Upper lobe of left lung (tissue), 6 donors: Measurements from ENCODE around the gene TPST2. TPM values are rescaled to one million over a fixed set of nuclear protein-coding genes. Genes with fewer than 3 reads are reported as not detected.

Source experiments
- ATAC-seq, 2 donors: fragments of 200-7000 bp; cut with Tn5 transposase; one replicate each; pipeline ENCODE4 v1.9.1; 2022; ENCODE audit warnings: mild to moderate bottlenecking in 2 of 2, moderate library complexity in 2 of 2; ENCODE audit not compliant: low FRiP score in 2 of 2
- DNase-seq, 2 donors: peaks; one replicate each; pipeline ENCODE4 v3.0.0-alpha.2; 2019 to 2020
- H3K27ac ChIP-seq, 4 donors: fragments of 200-600 bp; sonication (generic); one replicate each; pipeline ENCODE4 v1.5.1; 2016 to 2019
- H3K27me3 ChIP-seq, 4 donors: fragments of 200-600 bp; sonication (generic); one replicate each; pipeline ENCODE4 v1.5.1; 2017 to 2019
- H3K36me3 ChIP-seq, 4 donors: fragments of 200-600 bp; sonication (generic); one replicate each; pipeline ENCODE4 v1.5.1; 2016 to 2019
- H3K4me1 ChIP-seq, 4 donors: fragments of 200-600 bp; sonication (generic); one replicate each; pipeline ENCODE4 v1.5.1; 2018 to 2019
- H3K4me3 ChIP-seq, 4 donors: fragments of 200-600 bp; sonication (generic); one replicate each; pipeline ENCODE4 v1.5.1; 2017 to 2019; ENCODE audit warnings: mild to moderate bottlenecking in 2 of 4, moderate library complexity in 1 of 4
- H3K9me3 ChIP-seq, 4 donors: fragments of 200-600 bp; sonication (generic); one replicate each; pipeline ENCODE4 v1.5.1; 2018 to 2019
- CTCF ChIP-seq, 6 experiments: fragments of 450-650 bp in 4 of 6; fragments of 200-600 bp in 2 of 6; sonication (generic) in 2 of 6; IDR thresholded peaks; one replicate each; pipeline ENCODE4 v1.5.1; 2016 to 2019; ENCODE audit warnings: antibody characterized with exemption in 6 of 6
- EP300 ChIP-seq, 4 donors: sonication (generic); formaldehyde crosslinking; IDR thresholded peaks; one replicate each; pipeline ENCODE4 v1.5.1; 2017; ENCODE audit warnings: antibody characterized with exemption in 4 of 4, control low read depth in 2 of 4
- POLR2A ChIP-seq, 4 donors: fragments of 450-650 bp; IDR thresholded peaks; one replicate each; pipeline ENCODE4 v1.5.1; 2016 to 2017; ENCODE audit warnings: antibody characterized with exemption in 4 of 4, mild to moderate bottlenecking in 2 of 4
- POLR2AphosphoS5 ChIP-seq, 2 donors: sonication (generic); formaldehyde crosslinking; IDR thresholded peaks; one replicate each; pipeline ENCODE4 v1.5.1; 2017; ENCODE audit warnings: antibody characterized with exemption in 2 of 2
- WGBS, 2 donors: methylation state at CpG; one replicate each; pipeline ENCODE4 v1.1.5; 2017 to 2018; 5-methylcytosine and 5-hydroxymethylcytosine counted together
- total RNA-seq, 6 donors: library from RNA; depleted of rRNA in 4 of 6; stranded (reverse); fragments of >200 nt in 4 of 6; gene quantifications; one replicate each; pipeline versions ENCODE4 v1.1.0 to v1.2.1, GENCODE V29; 2016 to 2021
- donor health status: DM: no; HTN: no; CAD: no; lungs with moderate emphysema.
- donor health status: DM: no; HTN: yes; CAD: no; lungs with severe emphysema.

The TPST2 gene
- total RNA-seq, result 100 to 1,000 TPM in 2 of 6 donors, 10 to 100 TPM in 4; 50.5 to 253 (median 95.8) TPM

- DNase-seq (peak; percentile 85 to 97), ATAC-seq (peak; percentile 92 to 97)
- 2 to 6% methylated on average over 7 to 11 of the region's 72 CpGs for WGBS, 2 donors
These were observed at the start of gene TPST2 for GRCh38 chr22:26589845-26590736. TPST2 (minus strand) TSS chr22:26590132; CDS start chr22:26541630, 48,502 bp downstream.

GRCh38 chr22:26636296-26636695 is 46.4 kb upstream of the TPST2 start:
- no peak overlapping the region for H3K4me3 ChIP-seq
- H3K4me1 ChIP-seq, result peaks cover 0 to 12% (median under 1%) of the 10 kb centered on the region in 4 donors
- H3K27ac ChIP-seq, result no peak overlapping the region
- H3K9me3 ChIP-seq, result no peaks in the 10 kb centered on the region
- no peak for DNase-seq
- no peak for ATAC-seq
- no peaks in the 10 kb centered on the region for H3K36me3 ChIP-seq
- WGBS, 2 donors, result 37 to 74% methylated on average over 1 of the region's 1 CpG
- no peak for TF ChIP-seq EP300 (IDR thresholded peaks at IDR 0.05)
- TF ChIP-seq POLR2AphosphoS5 (IDR thresholded peaks at IDR 0.05), result no peak
- no peak for TF ChIP-seq CTCF (IDR thresholded peaks at IDR 0.05)
- TF ChIP-seq POLR2A (IDR thresholded peaks at IDR 0.05), result no peak
- H3K27me3 ChIP-seq, result no peaks in the 10 kb centered on the region

More at GRCh38 chr22:26589845-26590736, at the start of gene TPST2:
- H3K4me1 ChIP-seq, result peaks cover 27 to 71% (median 37%) of the 10 kb centered on the region in 4 donors
- TF ChIP-seq POLR2AphosphoS5 (IDR thresholded peaks at IDR 0.05), result peak; percentile 73 to 94
- TF ChIP-seq POLR2A (IDR thresholded peaks at IDR 0.05), result peak in 2 of 4 donors; percentile 55 to 92
- TF ChIP-seq EP300 (IDR thresholded peaks at IDR 0.05), result no peak
- peak in 2 of 6 experiments; percentile 9 to 22 for TF ChIP-seq CTCF (IDR thresholded peaks at IDR 0.05)
- H3K9me3 ChIP-seq, result no peaks in the 10 kb centered on the region
- peak within 1 kb of the TSS; percentile 91 to 98 (median 94) for H3K27ac ChIP-seq
- H3K36me3 ChIP-seq, result no peaks in the 10 kb centered on the region
- H3K27me3 ChIP-seq, result no peaks in the 10 kb centered on the region
- peak within 1 kb of the TSS; percentile 85 to 99 (median 94) for H3K4me3 ChIP-seq

GRCh38 chr22:26635117-26635516 is 45.2 kb upstream of the TPST2 start:
- ATAC-seq, result no peak

GRCh38 chr22:26634189-26634588 is 44.3 kb upstream of the TPST2 start:
- H3K4me3 ChIP-seq, result no peak overlapping the region
- DNase-seq (no peak), ATAC-seq (no peak)
- H3K4me1 ChIP-seq, result peaks cover 0 to 4% (median 1%) of the 10 kb centered on the region in 4 donors
- no peak for TF ChIP-seq POLR2AphosphoS5 (IDR thresholded peaks at IDR 0.05)
- no peaks in the 10 kb centered on the region for H3K9me3 ChIP-seq
- H3K27ac ChIP-seq, result peak overlapping the region in 2 of 4 donors; percentile 73 to 79
- WGBS, 2 donors, result 92 to 98% methylated on average over 3 of the region's 3 CpGs
- no peaks in the 10 kb centered on the region for H3K27me3 ChIP-seq
- H3K36me3 ChIP-seq, result no peaks in the 10 kb centered on the region

More at GRCh38 chr22:26635117-26635516, 45.2 kb upstream of the TPST2 start:
- DNase-seq, result no peak
- no peak for TF ChIP-seq EP300 (IDR thresholded peaks at IDR 0.05)
- TF ChIP-seq CTCF (IDR thresholded peaks at IDR 0.05), result no peak
- no peak for TF ChIP-seq POLR2AphosphoS5 (IDR thresholded peaks at IDR 0.05)
- no peak for TF ChIP-seq POLR2A (IDR thresholded peaks at IDR 0.05)
- H3K4me1 ChIP-seq, result peaks cover 0 to 4% (median 1%) of the 10 kb centered on the region in 4 donors
- H3K27ac ChIP-seq, result no peak overlapping the region
- 84% methylated on average over 2 of the region's 2 CpGs for WGBS, 2 donors
- H3K4me3 ChIP-seq, result no peak overlapping the region
- H3K36me3 ChIP-seq, result no peaks in the 10 kb centered on the region
- no peaks in the 10 kb centered on the region for H3K9me3 ChIP-seq
- no peaks in the 10 kb centered on the region for H3K27me3 ChIP-seq

GRCh38 chr22:26632422-26633155 is 42.7 kb upstream of the TPST2 start:
- 29 to 35% methylated on average over 8 of the region's 8 CpGs for WGBS, 2 donors
- no peaks in the 10 kb centered on the region for H3K36me3 ChIP-seq

More at GRCh38 chr22:26632422-26633155, 42.7 kb upstream of the TPST2 start:
- H3K27ac ChIP-seq, result peak overlapping the region; percentile 52 to 85 (median 75)
- DNase-seq (no peak), ATAC-seq (no peak)
- H3K27me3 ChIP-seq, result no peaks in the 10 kb centered on the region
- no peaks in the 10 kb centered on the region for H3K9me3 ChIP-seq
- no peak overlapping the region for H3K4me3 ChIP-seq
- TF ChIP-seq POLR2AphosphoS5 (IDR thresholded peaks at IDR 0.05), result peak; percentile 83 to 85
- no peak for TF ChIP-seq CTCF (IDR thresholded peaks at IDR 0.05)
- no peak for TF ChIP-seq POLR2A (IDR thresholded peaks at IDR 0.05)
- peak; percentile 12 to 98 (median 87) for TF ChIP-seq EP300 (IDR thresholded peaks at IDR 0.05)
- peaks cover 0 to 6% (median 1%) of the 10 kb centered on the region in 4 donors for H3K4me1 ChIP-seq
